ENCODE data around the gene ZPBP.

DNA sequence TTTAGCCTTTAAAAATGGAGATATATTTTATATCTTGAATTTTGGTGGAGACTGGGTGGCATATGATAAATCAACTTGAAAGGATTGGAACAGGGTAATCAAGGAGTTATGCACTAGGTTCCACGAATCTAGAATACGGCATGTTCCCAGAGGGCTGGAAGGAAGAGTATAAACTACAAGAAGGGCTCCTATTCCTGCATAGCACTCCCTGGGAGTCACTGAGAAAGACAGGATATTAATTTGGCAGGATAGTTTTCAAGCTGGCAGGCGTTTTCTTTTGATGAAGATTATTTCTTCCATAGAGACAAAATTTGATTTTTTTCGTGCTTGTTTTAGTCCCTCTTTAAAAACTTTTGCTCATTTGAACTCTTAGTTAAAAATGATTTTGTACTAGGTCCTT is 199.9 kb downstream of the ZPBP start:
- TF ChIP-seq, protein P1, sequence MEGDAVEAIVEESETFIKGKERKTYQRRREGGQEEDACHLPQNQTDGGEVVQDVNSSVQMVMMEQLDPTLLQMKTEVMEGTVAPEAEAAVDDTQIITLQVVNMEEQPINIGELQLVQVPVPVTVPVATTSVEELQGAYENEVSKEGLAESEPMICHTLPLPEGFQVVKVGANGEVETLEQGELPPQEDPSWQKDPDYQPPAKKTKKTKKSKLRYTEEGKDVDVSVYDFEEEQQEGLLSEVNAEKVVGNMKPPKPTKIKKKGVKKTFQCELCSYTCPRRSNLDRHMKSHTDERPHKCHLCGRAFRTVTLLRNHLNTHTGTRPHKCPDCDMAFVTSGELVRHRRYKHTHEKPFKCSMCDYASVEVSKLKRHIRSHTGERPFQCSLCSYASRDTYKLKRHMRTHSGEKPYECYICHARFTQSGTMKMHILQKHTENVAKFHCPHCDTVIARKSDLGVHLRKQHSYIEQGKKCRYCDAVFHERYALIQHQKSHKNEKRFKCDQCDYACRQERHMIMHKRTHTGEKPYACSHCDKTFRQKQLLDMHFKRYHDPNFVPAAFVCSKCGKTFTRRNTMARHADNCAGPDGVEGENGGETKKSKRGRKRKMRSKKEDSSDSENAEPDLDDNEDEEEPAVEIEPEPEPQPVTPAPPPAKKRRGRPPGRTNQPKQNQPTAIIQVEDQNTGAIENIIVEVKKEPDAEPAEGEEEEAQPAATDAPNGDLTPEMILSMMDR (IDR thresholded peaks at IDR 0.05) = no peak
- TF ChIP-seq POLR2A (IDR thresholded peaks at IDR 0.05) = no peak

Data from right lobe of liver (tissue), 4 donors.